ENCODE data around the gene SRPK2.
"Not testable (repeated sequence)": the region's sequence is repeated elsewhere in the genome, so short reads cannot be mapped to it uniquely, and the experiment has no call there.

Gene SRPK2

GRCh38 chr7:105215182-105215581 is 173.5 kb downstream of the SRPK2 start:
- no peak for DNase-seq

DNA sequence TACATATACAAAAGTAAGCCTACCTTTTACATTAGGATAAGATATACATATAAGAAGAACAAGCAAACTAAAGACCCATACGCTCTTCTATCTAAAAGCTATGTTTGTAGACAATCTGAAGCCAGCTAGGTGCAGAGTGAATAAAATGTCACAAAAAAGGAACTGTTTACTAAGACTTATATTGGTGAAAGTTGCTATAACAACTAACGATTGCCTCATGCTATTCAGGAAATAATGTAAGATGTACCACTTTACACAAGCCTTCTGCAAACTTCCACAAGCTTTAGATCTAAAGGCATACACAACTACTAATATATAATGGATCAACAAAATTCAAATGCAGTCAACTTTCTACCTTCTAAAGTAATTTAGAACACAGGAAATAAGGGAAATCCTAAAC is 175.1 kb downstream of the SRPK2 start:
- DNase-seq: no peak

DNA sequence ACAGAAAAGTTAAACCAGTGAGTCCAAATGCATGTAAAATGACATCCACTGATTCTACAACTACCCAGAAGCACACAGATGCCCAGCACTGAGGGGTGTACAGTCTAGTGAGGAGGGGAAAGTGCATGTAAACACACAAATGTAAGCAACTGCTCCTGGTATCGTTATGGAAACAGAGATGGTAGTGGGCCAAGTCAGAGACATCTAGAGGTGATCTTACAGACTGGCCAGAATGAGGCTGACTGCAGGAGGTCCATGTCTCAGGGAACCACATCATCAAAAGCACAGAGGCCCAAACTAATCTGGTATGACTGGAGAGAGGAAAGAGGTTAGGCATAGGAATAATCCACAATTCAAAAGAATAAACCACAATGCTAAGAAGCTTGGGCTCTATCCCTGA is 176.5 kb downstream of the SRPK2 start:
- DNase-seq: no peak

DNA sequence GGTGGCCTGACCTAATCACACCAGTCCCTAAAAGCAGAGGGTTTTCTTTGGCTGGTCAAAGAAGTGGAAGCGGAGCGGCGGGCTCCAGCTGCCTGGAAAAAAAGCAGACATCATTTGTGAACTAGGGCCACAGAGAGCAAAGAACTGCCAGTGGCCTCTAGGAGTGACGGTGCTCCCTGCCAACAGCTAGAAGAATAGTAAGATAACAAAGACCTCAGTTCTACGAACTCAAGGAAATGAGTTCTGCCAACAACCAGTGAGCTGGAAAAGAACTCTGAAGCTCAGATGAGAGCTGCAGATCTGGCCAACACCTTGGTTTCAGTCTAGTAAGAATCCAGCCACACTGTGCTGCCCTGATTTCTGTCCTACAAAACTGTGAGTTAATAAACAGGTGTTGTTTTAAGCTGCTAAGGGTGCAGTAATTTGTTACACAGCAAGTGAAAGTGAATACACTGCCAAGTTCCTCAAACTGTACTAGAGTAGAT is 178.0 kb downstream of the SRPK2 start:
- no peak for DNase-seq

- no peak for DNase-seq
Measured at GRCh38 chr7:105209870-105210269, 178.9 kb downstream of the SRPK2 start.

DNA sequence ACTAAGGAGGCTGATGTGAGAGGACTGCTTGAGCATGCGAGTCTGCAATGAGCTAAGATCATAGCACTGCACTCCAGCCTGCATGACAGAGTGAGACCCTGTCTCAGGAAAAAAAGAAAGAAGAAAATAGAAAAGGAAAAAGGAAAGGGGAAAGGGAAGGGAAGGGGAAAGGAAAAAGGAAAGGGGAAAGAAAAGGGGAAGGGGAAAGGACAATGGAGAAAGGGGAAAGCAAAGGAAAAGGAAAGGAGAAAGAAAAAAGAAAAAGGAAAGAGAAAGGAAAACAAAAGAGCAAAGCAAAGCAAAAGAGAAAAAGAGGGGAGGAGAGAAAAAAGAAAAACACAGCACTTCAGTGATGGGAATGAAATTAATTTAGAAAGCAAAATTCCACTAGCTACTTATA is 179.3 kb downstream of the SRPK2 start:
- no peak for DNase-seq

DNA sequence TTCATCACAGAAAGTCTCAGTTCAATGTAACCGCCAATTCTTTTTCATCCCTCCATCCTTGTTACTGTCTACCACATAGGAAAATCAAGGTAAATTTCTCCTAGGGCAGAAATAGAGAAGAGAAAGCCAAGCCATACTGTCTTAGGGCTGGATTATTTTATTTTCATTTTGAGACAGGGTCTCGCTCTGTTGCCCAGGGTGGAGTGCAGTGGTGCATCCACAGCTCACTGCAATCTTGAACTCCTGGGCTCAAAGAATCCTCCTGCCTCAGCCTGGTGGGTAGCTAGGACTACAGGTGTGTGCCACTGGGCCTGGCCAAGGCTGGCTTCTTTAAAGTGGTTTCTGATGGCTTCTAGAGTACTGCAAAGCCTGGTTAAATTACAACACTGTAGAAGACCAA is 181.7 kb downstream of the SRPK2 start:
- no peak for DNase-seq

- DNase-seq: no peak
Measured at GRCh38 chr7:105205592-105206237, 183.0 kb downstream of the SRPK2 start.

DNA sequence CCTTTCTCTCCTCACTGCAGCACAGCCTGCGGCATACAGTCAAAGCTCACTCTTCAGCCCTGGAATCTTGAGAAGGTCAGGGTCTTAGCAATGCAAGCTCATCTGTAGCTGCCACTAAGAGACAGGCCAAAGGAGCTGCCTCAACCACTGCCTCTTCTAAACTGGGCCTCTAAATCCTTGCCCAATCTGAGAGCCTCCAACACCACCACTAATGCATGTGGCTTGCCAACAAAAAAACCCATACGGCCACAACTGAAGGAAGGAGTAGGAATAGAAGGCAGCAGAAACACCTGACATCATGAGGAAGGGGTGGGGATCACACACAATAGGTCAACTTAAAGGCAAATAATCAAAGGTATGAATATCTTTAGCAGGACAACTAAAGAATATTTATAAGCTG is 183.8 kb downstream of the SRPK2 start:
- no peak for DNase-seq

DNA sequence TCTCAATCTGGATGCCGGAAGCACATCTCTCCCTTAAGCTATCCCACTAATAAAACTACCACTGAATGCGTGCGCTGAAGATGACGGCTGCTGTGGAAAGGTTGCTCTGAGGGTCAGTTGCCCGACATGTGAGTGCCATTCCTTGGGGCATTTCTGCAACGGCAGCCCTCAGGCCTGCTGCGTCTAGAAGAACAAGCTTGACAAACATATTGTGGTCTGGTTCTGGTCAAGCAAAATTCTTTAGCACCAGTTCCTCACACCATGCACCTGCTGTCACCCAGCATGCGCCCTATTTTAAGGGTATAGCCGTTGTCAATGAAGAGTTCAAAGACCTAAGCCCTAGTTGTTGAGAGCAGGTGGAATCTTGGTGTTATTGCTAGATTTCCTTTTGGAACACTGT is 184.2 kb downstream of the SRPK2 start:
- no peak for DNase-seq

DNA sequence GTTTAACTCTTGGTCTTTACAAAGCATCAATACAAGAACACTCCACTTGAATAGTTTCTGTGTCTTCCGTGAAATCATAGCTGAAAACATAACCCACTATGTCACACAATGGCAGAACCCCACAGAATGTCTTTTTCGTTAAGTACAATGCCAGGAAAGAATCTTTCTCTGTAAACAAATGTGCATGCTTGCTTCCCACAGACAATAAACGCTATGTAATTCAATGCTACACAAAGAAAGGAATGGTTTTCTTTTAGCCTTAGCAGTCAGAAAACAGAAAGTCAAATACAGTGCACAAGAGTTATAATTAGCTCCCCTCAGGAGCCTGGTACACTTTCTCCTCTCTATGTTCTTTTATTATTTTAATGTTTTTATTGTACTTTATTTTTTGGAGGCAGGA is 186.1 kb downstream of the SRPK2 start:
- no peak for DNase-seq

DNA sequence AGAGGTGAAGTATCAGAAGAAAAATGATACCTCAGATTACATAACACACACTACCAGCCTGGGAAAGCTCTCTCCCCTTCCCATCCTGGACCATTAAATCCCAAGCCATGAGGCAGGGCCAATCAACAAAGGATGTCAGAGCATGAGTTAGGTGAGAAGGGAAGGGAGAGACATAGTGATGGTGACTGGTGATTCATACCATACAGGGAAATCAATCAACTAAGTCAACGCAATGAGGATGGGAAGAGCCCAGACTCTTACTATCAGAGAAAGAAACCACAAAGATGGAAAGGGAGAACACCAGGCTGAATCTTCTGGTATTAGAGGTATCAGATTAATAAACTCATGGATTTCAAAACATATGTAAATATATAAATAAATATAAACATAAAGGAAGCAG is 189.3 kb downstream of the SRPK2 start:
- DNase-seq: no peak

DNA sequence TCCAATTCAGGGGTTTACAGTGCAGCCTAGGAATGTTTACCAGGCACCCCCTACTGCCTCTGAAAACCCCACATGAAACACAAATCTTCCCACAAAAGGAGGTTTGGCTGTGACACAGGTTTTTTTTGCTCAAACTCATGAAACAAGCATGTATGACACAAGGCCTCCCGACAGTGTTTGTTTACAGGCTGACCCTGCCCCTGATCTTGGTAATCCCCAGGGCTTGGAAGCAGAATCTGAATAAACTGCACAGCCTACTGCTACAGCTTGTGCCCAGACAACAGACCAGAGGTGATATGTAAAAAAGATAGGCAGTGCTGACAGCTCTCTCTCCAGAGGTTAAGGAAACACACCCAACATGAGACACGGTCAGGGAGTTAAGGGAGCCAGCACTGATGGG is 190.5 kb downstream of the SRPK2 start:
- DNase-seq: no peak

DNA sequence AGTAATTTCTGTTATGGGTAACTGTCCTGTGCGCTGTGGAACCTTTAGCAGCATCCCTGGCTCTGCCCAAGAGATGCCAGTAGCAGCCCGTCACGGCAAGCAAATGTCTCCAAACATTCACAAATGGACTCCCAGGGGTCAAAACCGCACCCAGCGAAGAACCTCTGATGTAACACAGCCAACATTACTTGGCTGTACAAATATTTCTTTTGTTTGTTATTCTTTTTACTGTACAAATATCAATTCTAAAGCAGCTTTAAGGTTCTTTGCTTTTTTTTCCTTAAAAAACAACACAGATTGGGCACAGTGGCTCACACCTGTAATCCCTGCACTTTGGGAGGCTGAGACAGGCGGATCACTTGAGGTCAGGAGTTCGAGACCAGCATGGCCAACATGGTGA is 192.2 kb downstream of the SRPK2 start:
- DNase-seq: no peak

GRCh38 chr7:105195891-105196290 is 192.8 kb downstream of the SRPK2 start:
- DNase-seq: no peak

GRCh38 chr7:105194959-105195358 is 193.8 kb downstream of the SRPK2 start:
- DNase-seq: not testable (repeated sequence)

DNA sequence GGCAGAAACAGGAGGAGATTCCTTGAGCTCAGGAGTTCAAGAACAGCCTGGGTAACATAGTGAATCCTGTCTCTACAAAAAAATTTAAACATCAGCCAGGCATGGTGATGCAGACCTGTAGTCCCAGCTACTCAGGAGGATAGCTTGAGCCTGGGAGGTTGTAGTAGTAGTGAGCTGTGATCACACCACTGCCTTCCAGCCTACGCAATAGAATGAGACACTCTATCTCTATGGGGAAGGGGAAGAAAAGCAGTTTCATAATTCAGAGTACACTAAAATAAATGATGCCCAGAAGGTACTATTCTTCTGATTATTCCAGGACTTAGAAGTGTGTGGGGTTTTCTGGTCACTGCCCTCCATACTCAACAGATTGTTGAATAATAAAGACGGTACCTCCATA is 197.4 kb downstream of the SRPK2 start:
- DNase-seq: no peak

- DNase-seq: no peak
Measured at GRCh38 chr7:105189859-105190492, 198.7 kb downstream of the SRPK2 start.

- DNase-seq: no peak
Measured at GRCh38 chr7:105188201-105188600, 200.5 kb downstream of the SRPK2 start.

GRCh38 chr7:105187302-105188169 is 201.2 kb downstream of the SRPK2 start:
- no peak for DNase-seq

DNA sequence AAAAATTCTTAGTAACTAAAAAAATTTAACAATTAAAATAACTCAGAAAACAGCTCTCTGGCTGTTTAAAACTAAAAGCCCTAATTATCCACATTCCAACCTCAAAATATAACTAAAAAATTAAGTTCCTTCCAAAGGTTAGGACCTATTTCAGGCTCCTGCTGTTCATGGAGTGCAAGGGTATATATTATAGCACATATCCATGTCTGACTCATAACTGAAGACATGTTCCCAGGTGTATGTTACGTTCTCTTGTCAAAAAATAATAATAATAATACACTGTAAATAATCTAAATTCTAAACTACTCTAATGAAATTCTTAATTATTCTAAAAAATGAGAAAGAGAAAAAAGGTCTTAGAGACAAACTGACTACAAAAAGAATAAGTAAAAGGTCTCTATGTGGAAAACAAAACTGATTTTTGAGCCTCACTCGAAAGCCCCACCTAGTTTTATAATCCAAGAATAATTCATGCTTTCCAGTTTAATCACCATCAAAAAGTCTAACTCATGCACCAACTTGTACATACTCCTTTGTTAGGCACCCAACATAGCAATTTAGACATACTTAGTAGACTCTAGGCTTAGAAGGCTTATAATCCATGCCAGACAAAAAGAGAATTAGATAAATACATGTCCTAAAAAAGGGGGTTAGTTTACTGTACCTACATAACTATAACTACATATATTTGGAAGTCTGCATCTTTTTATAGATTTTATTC is 203.3 kb downstream of the SRPK2 start:
- no peak for DNase-seq

GRCh38 chr7:105180002-105180401 is 208.7 kb downstream of the SRPK2 start:
- DNase-seq: no peak

- no peak for DNase-seq
Measured at GRCh38 chr7:105178928-105179541, 209.7 kb downstream of the SRPK2 start.
